ENCODE data around the gene AFDN.
A peak's percentile ranks its signal among the peaks of the same experiment; 100 is the strongest.

AFDN gene

GRCh38 chr6:167849846-167850459, 23.2 kb downstream of the AFDN start:
- no peak for TF ChIP-seq LEF1 (IDR thresholded peaks at IDR 0.05; ENCODE audit: borderline replicate concordance)
- TF ChIP-seq L3MBTL2 (conservative IDR thresholded peaks at IDR 0.05): no peak
- TF ChIP-seq ELF4 (IDR thresholded peaks at IDR 0.05): no peak
- TF ChIP-seq SP1 (IDR thresholded peaks at IDR 0.05): no peak
- no peak for TF ChIP-seq ARNT (IDR thresholded peaks at IDR 0.05)
- no peak for TF ChIP-seq FOXM1 (IDR thresholded peaks at IDR 0.05; ENCODE audit: borderline replicate concordance)
- TF ChIP-seq NFRKB (IDR thresholded peaks at IDR 0.05): no peak
- TF ChIP-seq TARDBP (IDR thresholded peaks at IDR 0.05): no peak
- TF ChIP-seq HDGF (IDR thresholded peaks at IDR 0.05; ENCODE audit: borderline replicate concordance): no peak
- no peak for TF ChIP-seq ZNF384 (IDR thresholded peaks at IDR 0.05)
- no peak for TF ChIP-seq SUZ12 (IDR thresholded peaks at IDR 0.05)
- no peak for DNase-seq (ENCODE audit: extremely low spot score)
- ChIA-PET POLR2A (interaction anchor here (0.7 kb wide), 1 partner anchor 10 kb away, joined by 3 read pairs; no protein-coding TSS in a partner anchor), CTCF (interaction anchor here (0.6 kb wide), 1 partner anchor 54 kb away, joined by 3 read pairs; no protein-coding TSS in a partner anchor)

GRCh38 chr6:167850782-167851181, 24.1 kb downstream of the AFDN start:
- DNase-seq (ENCODE audit: extremely low spot score): no peak
- CTCF ChIA-PET: no interaction called here
- no peak for TF ChIP-seq ZNF384 (IDR thresholded peaks at IDR 0.05)
- TF ChIP-seq SP1 (IDR thresholded peaks at IDR 0.05): no peak
- no peak for TF ChIP-seq ARNT (IDR thresholded peaks at IDR 0.05)
- no peak for TF ChIP-seq TARDBP (IDR thresholded peaks at IDR 0.05)
- no peak for TF ChIP-seq LEF1 (IDR thresholded peaks at IDR 0.05; ENCODE audit: borderline replicate concordance)
- TF ChIP-seq NFRKB (IDR thresholded peaks at IDR 0.05): no peak
- TF ChIP-seq L3MBTL2 (conservative IDR thresholded peaks at IDR 0.05): no peak
- TF ChIP-seq CTBP1 (IDR thresholded peaks at IDR 0.05; ENCODE audit: borderline replicate concordance): no peak
- TF ChIP-seq FOXM1 (IDR thresholded peaks at IDR 0.05; ENCODE audit: borderline replicate concordance): no peak
- TF ChIP-seq FOXK2 (IDR thresholded peaks at IDR 0.05): no peak
- no peak for TF ChIP-seq BHLHE40 (IDR thresholded peaks at IDR 0.05; ENCODE audit: borderline replicate concordance)
- TF ChIP-seq SUZ12 (IDR thresholded peaks at IDR 0.05): no peak
- TF ChIP-seq HDGF (IDR thresholded peaks at IDR 0.05; ENCODE audit: borderline replicate concordance): no peak
- TF ChIP-seq ELF4 (IDR thresholded peaks at IDR 0.05): no peak
- no peak for TF ChIP-seq PKNOX1 (IDR thresholded peaks at IDR 0.05)
- no peak for TF ChIP-seq FOXA1 (IDR thresholded peaks at IDR 0.05)
- POLR2A ChIA-PET: no interaction called here

- ChIA-PET CTCF (no interaction called here), POLR2A (no interaction called here)
- DNase-seq (ENCODE audit: extremely low spot score): no peak
- TF ChIP-seq NFRKB (IDR thresholded peaks at IDR 0.05): no peak
- no peak for TF ChIP-seq PKNOX1 (IDR thresholded peaks at IDR 0.05)
- no peak for TF ChIP-seq ARNT (IDR thresholded peaks at IDR 0.05)
- TF ChIP-seq LEF1 (IDR thresholded peaks at IDR 0.05; ENCODE audit: borderline replicate concordance): no peak
- no peak for TF ChIP-seq SP1 (IDR thresholded peaks at IDR 0.05)
- no peak for TF ChIP-seq FOXK2 (IDR thresholded peaks at IDR 0.05)
- no peak for TF ChIP-seq TARDBP (IDR thresholded peaks at IDR 0.05)
- no peak for TF ChIP-seq FOXA1 (IDR thresholded peaks at IDR 0.05)
- TF ChIP-seq L3MBTL2 (conservative IDR thresholded peaks at IDR 0.05): no peak
- no peak for TF ChIP-seq HDGF (IDR thresholded peaks at IDR 0.05; ENCODE audit: borderline replicate concordance)
- TF ChIP-seq ELF4 (IDR thresholded peaks at IDR 0.05): no peak
- TF ChIP-seq ZNF384 (IDR thresholded peaks at IDR 0.05): no peak
Observed at GRCh38 chr6:167851370-167851952, 24.8 kb downstream of the AFDN start.

GRCh38 chr6:167855825-167856425, 29.2 kb downstream of the AFDN start:
- POLR2A ChIA-PET: no interaction called here
- DNase-seq (ENCODE audit: extremely low spot score): no peak
- CTCF ChIA-PET: interaction anchor here (1.5 kb wide), 1 partner anchor 28 kb away, joined by 3 read pairs; no protein-coding TSS in a partner anchor
- TF ChIP-seq ZNF384 (IDR thresholded peaks at IDR 0.05): no peak
- peak; percentile 57 for TF ChIP-seq PKNOX1 (IDR thresholded peaks at IDR 0.05)
- no peak for TF ChIP-seq SUZ12 (IDR thresholded peaks at IDR 0.05)
- no peak for TF ChIP-seq HDGF (IDR thresholded peaks at IDR 0.05; ENCODE audit: borderline replicate concordance)
- TF ChIP-seq FOXA1 (IDR thresholded peaks at IDR 0.05): no peak

- ChIA-PET CTCF (interaction anchor here (1.5 kb wide), 1 partner anchor 29 kb away, joined by 3 read pairs; no protein-coding TSS in a partner anchor), POLR2A (no interaction called here)
- no peak for DNase-seq (ENCODE audit: extremely low spot score)
- TF ChIP-seq HDGF (IDR thresholded peaks at IDR 0.05; ENCODE audit: borderline replicate concordance): no peak
- TF ChIP-seq TARDBP (IDR thresholded peaks at IDR 0.05): no peak
- no peak for TF ChIP-seq PKNOX1 (IDR thresholded peaks at IDR 0.05)
- no peak for TF ChIP-seq CTBP1 (IDR thresholded peaks at IDR 0.05; ENCODE audit: borderline replicate concordance)
- no peak for TF ChIP-seq L3MBTL2 (conservative IDR thresholded peaks at IDR 0.05)
- TF ChIP-seq ARNT (IDR thresholded peaks at IDR 0.05): no peak
- TF ChIP-seq ELF4 (IDR thresholded peaks at IDR 0.05): no peak
- no peak for TF ChIP-seq SUZ12 (IDR thresholded peaks at IDR 0.05)
- TF ChIP-seq BHLHE40 (IDR thresholded peaks at IDR 0.05; ENCODE audit: borderline replicate concordance): no peak
- TF ChIP-seq ZNF384 (IDR thresholded peaks at IDR 0.05): no peak
- TF ChIP-seq FOXK2 (IDR thresholded peaks at IDR 0.05): no peak
Observed at GRCh38 chr6:167856474-167856873, 29.8 kb downstream of the AFDN start.
